Endothelial cell (in vitro differentiated cells): ENCODE results near the gene DXO. TPM values are rescaled to one million over a fixed set of nuclear protein-coding genes. Genes with fewer than 3 reads are reported as not detected.
"Not testable (repeated sequence)": the region's sequence is repeated elsewhere in the genome, so short reads cannot be mapped to it uniquely, and the experiment has no call there.

Experiments used
- DNase-seq: peaks from one replicate; pipeline ENCODE4 v3.0.0; 2021; ENCODE audit warnings: low spot score
- H3K27ac Mint-ChIP-seq: one replicate; pipeline ENCODE4 v1.8.0; 2021; ENCODE audit warnings: mixed read lengths, inconsistent platforms; ENCODE audit not compliant: unreplicated experiment
- H3K27me3 Mint-ChIP-seq: one replicate; pipeline ENCODE4 v1.8.0; 2021; ENCODE audit warnings: mild to moderate bottlenecking, moderate library complexity, mixed read lengths, inconsistent platforms; ENCODE audit not compliant: unreplicated experiment
- H3K36me3 Mint-ChIP-seq: one replicate; pipeline ENCODE4 v1.8.0; 2021; ENCODE audit warnings: mild to moderate bottlenecking, low read depth, mixed read lengths, inconsistent platforms; ENCODE audit not compliant: unreplicated experiment
- H3K4me1 Mint-ChIP-seq: one replicate; pipeline ENCODE4 v1.8.0; 2021; ENCODE audit warnings: mild to moderate bottlenecking, mixed read lengths, inconsistent platforms; ENCODE audit not compliant: unreplicated experiment
- H3K4me3 Mint-ChIP-seq: one replicate; pipeline ENCODE4 v1.8.0; 2021; ENCODE audit warnings: mild to moderate bottlenecking, mixed read lengths, inconsistent platforms; ENCODE audit not compliant: unreplicated experiment
- H3K9me3 Mint-ChIP-seq: one replicate; pipeline ENCODE4 v1.8.0; 2021; ENCODE audit warnings: mixed read lengths, inconsistent platforms; ENCODE audit not compliant: unreplicated experiment
- total RNA-seq: library from RNA; stranded (reverse); fragmentation: NEBNext Ultra II Directional; extraction: Animal tissue kit (Norgen Biotek cat#: 25700); gene quantifications from one replicate; pipeline ENCODE4 v1.2.1, GENCODE V29; 2021; ENCODE audit not compliant: unreplicated experiment
- TF ChIP-seq, protein P1 (sequence below): fragments of 200-600 bp; sonication (generic); IDR thresholded peaks from one replicate; pipeline ENCODE4 v1.5.0; 2021; ENCODE audit warnings: antibody characterized with exemption; ENCODE audit not compliant: unreplicated experiment

Gene DXO
- total RNA-seq, 1 donor from 2014 or later, result 12.6 TPM

DNA sequence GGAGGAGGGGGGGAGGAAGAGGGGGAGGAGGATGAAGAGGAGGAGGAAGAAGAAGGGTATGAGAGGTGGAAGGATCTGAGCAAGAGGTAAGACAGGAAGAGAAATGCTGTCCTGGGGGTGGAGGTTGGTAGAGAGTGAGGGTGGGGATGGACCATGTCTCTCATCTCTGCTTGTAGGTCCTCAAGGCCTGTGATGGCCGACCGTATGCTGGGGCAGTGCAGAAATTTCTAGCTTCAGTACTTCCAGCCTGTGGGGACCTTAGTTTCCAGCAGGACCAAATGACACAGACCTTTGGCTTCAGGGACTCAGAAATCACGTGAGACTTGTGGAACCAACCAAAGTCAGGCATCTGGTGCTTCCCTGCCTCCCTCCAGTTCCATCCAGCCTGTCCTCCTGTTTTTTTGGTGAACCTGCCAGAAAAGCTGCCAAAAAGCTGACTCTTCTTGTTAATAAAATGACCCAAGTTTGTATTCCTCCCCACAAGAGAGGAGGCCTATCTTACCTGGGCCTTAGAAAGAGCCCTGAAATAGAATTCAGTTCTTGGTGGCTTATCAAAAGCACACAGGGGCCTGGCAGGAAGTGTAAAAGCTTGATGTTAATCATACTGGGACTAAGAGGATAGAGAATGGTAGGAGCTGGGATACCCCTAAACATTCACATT, 7.4 kb upstream of the DXO start:
- H3K27me3 Mint-ChIP-seq, result peaks cover 5% of the 10 kb centered on the region
- H3K27ac Mint-ChIP-seq, result no peak overlapping the region
- H3K9me3 Mint-ChIP-seq, result no peaks in the 10 kb centered on the region
- peaks cover 11% of the 10 kb centered on the region for H3K36me3 Mint-ChIP-seq
- no peaks in the 10 kb centered on the region for H3K4me1 Mint-ChIP-seq
- no peak overlapping the region for H3K4me3 Mint-ChIP-seq
- TF ChIP-seq, protein P1, sequence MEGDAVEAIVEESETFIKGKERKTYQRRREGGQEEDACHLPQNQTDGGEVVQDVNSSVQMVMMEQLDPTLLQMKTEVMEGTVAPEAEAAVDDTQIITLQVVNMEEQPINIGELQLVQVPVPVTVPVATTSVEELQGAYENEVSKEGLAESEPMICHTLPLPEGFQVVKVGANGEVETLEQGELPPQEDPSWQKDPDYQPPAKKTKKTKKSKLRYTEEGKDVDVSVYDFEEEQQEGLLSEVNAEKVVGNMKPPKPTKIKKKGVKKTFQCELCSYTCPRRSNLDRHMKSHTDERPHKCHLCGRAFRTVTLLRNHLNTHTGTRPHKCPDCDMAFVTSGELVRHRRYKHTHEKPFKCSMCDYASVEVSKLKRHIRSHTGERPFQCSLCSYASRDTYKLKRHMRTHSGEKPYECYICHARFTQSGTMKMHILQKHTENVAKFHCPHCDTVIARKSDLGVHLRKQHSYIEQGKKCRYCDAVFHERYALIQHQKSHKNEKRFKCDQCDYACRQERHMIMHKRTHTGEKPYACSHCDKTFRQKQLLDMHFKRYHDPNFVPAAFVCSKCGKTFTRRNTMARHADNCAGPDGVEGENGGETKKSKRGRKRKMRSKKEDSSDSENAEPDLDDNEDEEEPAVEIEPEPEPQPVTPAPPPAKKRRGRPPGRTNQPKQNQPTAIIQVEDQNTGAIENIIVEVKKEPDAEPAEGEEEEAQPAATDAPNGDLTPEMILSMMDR, result no peak
- DNase-seq, result no peak

DNA sequence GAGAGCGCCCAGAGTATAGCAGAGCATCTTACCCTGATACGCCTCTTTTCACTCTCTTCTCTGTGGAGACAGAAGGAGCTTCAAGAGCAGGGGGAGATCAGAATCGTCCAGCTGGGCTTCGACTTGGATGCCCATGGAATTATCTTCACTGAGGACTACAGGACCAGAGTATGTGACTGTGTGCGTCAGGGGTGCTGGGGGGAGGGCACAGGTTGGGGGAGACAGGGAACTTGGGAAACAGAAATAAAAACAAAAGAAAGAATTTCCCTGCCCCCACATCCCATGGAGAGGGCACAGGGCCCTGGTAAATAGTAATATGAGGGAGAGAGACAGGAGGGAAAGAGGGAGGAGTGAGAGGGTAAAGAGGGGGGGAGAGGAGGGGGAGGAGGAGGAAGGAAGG, 6.9 kb upstream of the DXO start:
- no peaks in the 10 kb centered on the region for H3K9me3 Mint-ChIP-seq
- TF ChIP-seq, protein P1, result no peak
- no peak for DNase-seq
- H3K4me3 Mint-ChIP-seq, result no peak overlapping the region
- H3K36me3 Mint-ChIP-seq, result peaks cover 11% of the 10 kb centered on the region
- H3K27me3 Mint-ChIP-seq, result peaks cover 5% of the 10 kb centered on the region
- no peaks in the 10 kb centered on the region for H3K4me1 Mint-ChIP-seq
- no peak overlapping the region for H3K27ac Mint-ChIP-seq

DNA sequence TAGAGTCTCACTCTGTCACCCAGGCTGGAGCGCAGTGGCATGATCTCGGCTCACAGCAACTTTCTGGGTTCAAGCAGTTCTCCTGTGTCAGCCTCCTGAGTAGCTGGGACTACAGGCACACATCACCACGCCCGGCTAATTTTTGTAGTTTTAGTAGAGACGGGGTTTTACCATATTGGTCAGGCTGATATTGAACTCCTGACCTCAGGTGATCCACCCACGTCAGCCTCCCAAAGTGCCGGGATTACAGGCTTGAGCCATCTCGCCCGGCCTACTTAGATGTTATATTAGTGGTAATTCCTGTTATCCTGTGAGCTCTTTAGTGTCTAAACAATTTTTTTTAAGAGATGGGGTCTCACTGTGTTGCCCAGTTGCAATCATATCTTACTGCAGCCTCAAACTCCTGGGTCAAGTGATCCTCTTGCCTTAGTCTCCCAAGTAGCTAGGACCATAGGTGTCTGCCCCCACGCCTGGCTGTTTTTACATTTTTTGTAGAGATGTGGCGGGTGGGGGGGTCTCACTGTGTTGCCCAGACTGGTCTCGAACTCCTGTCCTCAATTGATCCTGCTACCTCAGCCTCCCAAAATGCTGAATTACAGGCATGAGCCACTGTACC, 6.0 kb upstream of the DXO start:
- Mint-ChIP-seq H3K4me3 (no peak overlapping the region), H3K27ac (no peak overlapping the region), H3K9me3 (no peaks in the 10 kb centered on the region), H3K36me3 (peaks cover 11% of the 10 kb centered on the region), H3K27me3 (peaks cover 5% of the 10 kb centered on the region), H3K4me1 (peaks cover 5% of the 10 kb centered on the region)
- TF ChIP-seq, protein P1, result no peak
- no peak for DNase-seq

DNA sequence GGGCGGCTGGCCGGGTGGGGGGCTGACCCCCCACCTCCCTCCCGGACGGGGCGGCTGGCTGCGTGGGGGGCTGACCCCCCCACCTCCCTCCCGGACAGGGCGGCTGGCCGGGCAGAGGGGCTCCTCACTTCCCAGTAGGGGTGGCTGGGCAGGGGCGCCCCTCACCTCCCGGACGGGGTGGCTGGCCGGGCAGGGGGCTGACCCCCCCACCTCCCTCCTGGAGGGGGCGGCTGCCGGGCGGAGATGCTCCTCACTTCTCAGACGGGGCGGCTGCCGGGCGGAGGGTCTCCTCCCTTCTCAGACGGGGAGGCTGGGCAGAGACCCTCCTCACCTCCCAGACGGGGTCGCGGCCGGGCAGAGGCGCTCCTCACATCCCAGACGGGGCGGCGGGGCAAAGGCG, 4.1 kb upstream of the DXO start:
- H3K36me3 Mint-ChIP-seq, result peaks cover 11% of the 10 kb centered on the region
- not testable (repeated sequence) for H3K27ac Mint-ChIP-seq, H3K4me3 Mint-ChIP-seq, DNase-seq, H3K27me3 Mint-ChIP-seq, H3K9me3 Mint-ChIP-seq, H3K4me1 Mint-ChIP-seq

DNA sequence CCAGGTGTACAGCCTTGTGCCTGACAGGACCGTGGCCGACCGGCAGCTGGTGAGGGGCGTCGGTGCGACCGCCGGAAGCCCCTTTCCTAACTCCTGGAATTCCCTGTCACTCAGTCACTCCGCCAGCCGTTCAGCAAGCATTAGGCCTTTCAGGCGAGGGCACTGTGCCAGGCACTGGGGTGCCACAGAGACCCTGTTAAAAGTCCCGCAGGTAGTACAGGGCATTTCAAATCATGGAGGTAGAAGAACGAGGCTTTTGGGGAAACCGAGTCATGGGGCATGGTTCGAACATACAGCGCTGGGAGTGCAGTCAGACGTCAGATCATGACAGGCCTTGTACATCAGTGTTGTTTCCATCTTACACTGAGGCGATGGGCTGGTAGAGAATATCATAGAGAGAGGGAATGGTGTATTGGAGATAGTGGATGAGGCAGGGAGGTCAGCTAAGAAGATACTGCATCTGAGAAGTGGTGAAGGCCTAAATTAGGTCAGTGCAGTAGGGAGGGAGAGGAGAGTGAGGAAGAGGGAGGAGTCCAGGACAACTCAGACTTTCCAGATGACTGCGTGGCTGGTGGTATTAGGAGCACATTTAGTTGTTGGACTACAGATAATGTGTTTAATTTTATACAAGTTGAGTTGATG, 892 bp upstream of the DXO start:
- H3K9me3 Mint-ChIP-seq, result no peaks in the 10 kb centered on the region
- H3K27ac Mint-ChIP-seq, result peak overlapping the region; percentile 98
- DNase-seq, result no peak
- TF ChIP-seq, protein P1, result no peak
- H3K4me3 Mint-ChIP-seq, result peak overlapping the region; percentile 87
- H3K4me1 Mint-ChIP-seq, result peaks cover 10% of the 10 kb centered on the region
- H3K36me3 Mint-ChIP-seq, result peaks cover 18% of the 10 kb centered on the region
- peaks cover 8% of the 10 kb centered on the region for H3K27me3 Mint-ChIP-seq
